GM12892 (cell line): Measurements from ENCODE around the gene OVOL1.

Source experiments
- POLR2A ChIP-seq: IDR thresholded peaks from 2 replicates; pipeline ENCODE4 v1.6.1; 2011; ENCODE audit warnings: low read depth, low read length, control low read depth
- POLR2AphosphoS5 ChIP-seq: IDR thresholded peaks from 2 replicates; pipeline ENCODE4 v1.6.1; 2011; ENCODE audit warnings: low read depth, low read length, control low read depth

- TF ChIP-seq POLR2A: no peak
- no peak for TF ChIP-seq POLR2AphosphoS5
These were observed 19.5 kb upstream of the OVOL1 start for GRCh38 chr11:65767406-65767805.
